GM12878 (cell line): Measurements from ENCODE around the gene UNC13A. TPM values are rescaled to one million over a fixed set of nuclear protein-coding genes. Genes with fewer than 3 reads are reported as not detected.

Source experiments
- ATAC-seq: fragments of 200-7000 bp; cut with Tn5 transposase; 3 replicates; pipeline ENCODE4 v1.9.1; 2020; ENCODE audit warnings: mild to moderate bottlenecking, moderate library complexity
- BruUV-seq: library from RNA; stranded (reverse); fragments of 400-500 nt; replicated peaks from 2 replicates; lab custom pipeline; 2021; lab: Mats Ljungman, UMichigan
- CTCF ChIA-PET: fragments of 300-600 bp; sonication (Branson Sonifier 250); formaldehyde crosslinking; extraction: SDS; loops from one replicate; lab custom pipeline; 2021; ENCODE audit warnings: inconsistent platforms; lab: Yijun Ruan, JAX
- POLR2A ChIA-PET: fragments of 350-600 bp; formaldehyde crosslinking; extraction: SDS; loops from one replicate; lab custom pipeline; 2021; ENCODE audit warnings: inconsistent platforms; lab: Charles Lee
- RAD21 ChIA-PET: fragments of 300-600 bp; sonication (Branson Sonifier 250); formaldehyde crosslinking; loops from one replicate; lab custom pipeline; 2023; ENCODE audit warnings: antibody characterized with exemption; ENCODE audit not compliant: unreplicated experiment; lab: Charles Lee
- SMC1A ChIA-PET: fragments of 300-600 bp; sonication (Branson Sonifier 250); formaldehyde crosslinking; loops from one replicate; lab custom pipeline; 2023; ENCODE audit not compliant: unreplicated experiment, uncharacterized antibody; lab: Charles Lee
- DNase-seq: peaks from one replicate; pipeline ENCODE4 v3.0.0-alpha.2; 2011; ENCODE audit warnings: low read depth, low spot score
- FAIRE-seq: peaks from 3 replicates; lab custom pipeline; 2011; peaks lifted over from hg19 to GRCh38; lab: Jason Lieb, UNC
- H2AFZ ChIP-seq: 2 replicates; pipeline ENCODE4 v1.6.0; 2011; ENCODE audit warnings: low read depth, low read length, control low read depth; ENCODE audit not compliant: control insufficient read depth
- H3K27ac ChIP-seq: 2 replicates; pipeline ENCODE4 v1.5.1; 2011; ENCODE audit warnings: control low read depth; ENCODE audit not compliant: control insufficient read depth, insufficient read depth
- H3K27me3 ChIP-seq, 2 experiments: replicated peaks in 1 of 2; 2 replicates each; pipeline versions ENCODE4 v1.6.0 to v1.6.1; 2011; ENCODE audit warnings: low read length in 1 of 2; ENCODE audit not compliant: control insufficient read depth in 2 of 2, insufficient read depth in 2 of 2
- H3K36me3 ChIP-seq, 2 experiments: 2 replicates each; pipeline ENCODE4 v1.5.1; 2011; ENCODE audit warnings: low read length in 1 of 2; ENCODE audit not compliant: control insufficient read depth in 2 of 2, insufficient read depth in 2 of 2
- H3K4me1 ChIP-seq: 2 replicates; pipeline ENCODE4 v1.6.1; 2011; ENCODE audit warnings: mild to moderate bottlenecking, low read length, moderate library complexity, mixed read lengths; ENCODE audit not compliant: control insufficient read depth, insufficient read depth
- H3K4me2 ChIP-seq: 2 replicates; pipeline ENCODE4 v1.6.0; 2011; ENCODE audit warnings: control low read depth; ENCODE audit not compliant: control insufficient read depth, insufficient read depth
- H3K4me3 ChIP-seq: fragments of 200-600 bp; sonication (generic); 2 replicates; pipeline ENCODE4 v1.5.1; 2016
- H3K79me2 ChIP-seq: 2 replicates; pipeline ENCODE4 v1.6.0; 2011; ENCODE audit warnings: low read length; ENCODE audit not compliant: control insufficient read depth, insufficient read depth
- H3K9ac ChIP-seq: 2 replicates; pipeline ENCODE4 v1.8.0; 2011; ENCODE audit warnings: low read length, control low read depth, mixed read lengths; ENCODE audit not compliant: control insufficient read depth, insufficient read depth
- H3K9me3 ChIP-seq: replicated peaks from 3 replicates; pipeline ENCODE4 v1.5.1; 2011; ENCODE audit warnings: mild to moderate bottlenecking, low read length; ENCODE audit not compliant: control insufficient read depth, insufficient read depth
- H4K20me1 ChIP-seq: 2 replicates; pipeline ENCODE4 v1.6.0; 2011; ENCODE audit not compliant: control insufficient read depth, insufficient read depth
- BACH1 ChIP-seq: fragments of 450-650 bp; IDR thresholded peaks from 2 replicates; pipeline ENCODE4 v1.6.1; 2017; ENCODE audit warnings: mild to moderate bottlenecking, borderline replicate concordance
- BMI1 ChIP-seq: fragments of 450-650 bp; IDR thresholded peaks from 2 replicates; pipeline ENCODE4 v1.6.1; 2016; ENCODE audit warnings: mild to moderate bottlenecking, moderate library complexity, borderline replicate concordance
- CREB1 ChIP-seq: IDR thresholded peaks from 2 replicates; pipeline ENCODE4 v1.6.1; 2012; ENCODE audit warnings: low read depth, mild to moderate bottlenecking, inconsistent platforms
- EED ChIP-seq: sonication (generic); IDR thresholded peaks from 2 replicates; pipeline ENCODE4 v1.6.1; 2016; ENCODE audit warnings: antibody characterized with exemption, low read depth
- IRF4 ChIP-seq: IDR thresholded peaks from 2 replicates; pipeline ENCODE4 v1.6.1; 2011; ENCODE audit warnings: low read depth, low read length
- LARP7 ChIP-seq: fragments of 450-650 bp; IDR thresholded peaks from 2 replicates; pipeline ENCODE4 v1.6.1; 2017; ENCODE audit warnings: mild to moderate bottlenecking
- NFIC ChIP-seq: IDR thresholded peaks from 2 replicates; pipeline ENCODE4 v1.6.1; 2012; ENCODE audit warnings: low read depth, mild to moderate bottlenecking, inconsistent platforms, low read length, moderate library complexity
- NFYA ChIP-seq: IDR thresholded peaks from 2 replicates; pipeline ENCODE4 v1.6.1; 2011; ENCODE audit warnings: low read depth, mild to moderate bottlenecking, low read length, improper control_type of control experiment, borderline replicate concordance
- POLR2A ChIP-seq: IDR thresholded peaks from 2 replicates; pipeline ENCODE4 v1.6.1; 2011; ENCODE audit warnings: low read depth, mild to moderate bottlenecking, low read length
- RAD21 ChIP-seq: IDR thresholded peaks from 2 replicates; pipeline ENCODE4 v1.6.1; 2011; ENCODE audit warnings: mild to moderate bottlenecking, low read depth, low read length, moderate library complexity; ENCODE audit not compliant: insufficient read depth
- SIX5 ChIP-seq: IDR thresholded peaks from 2 replicates; pipeline ENCODE4 v1.6.1; 2011; ENCODE audit warnings: mild to moderate bottlenecking, low read depth, low read length, moderate library complexity; ENCODE audit not compliant: severe bottlenecking
- SPI1 ChIP-seq: IDR thresholded peaks from 2 replicates; pipeline ENCODE4 v1.6.1; 2011; ENCODE audit warnings: low read depth, mild to moderate bottlenecking, low read length, moderate library complexity, borderline replicate concordance; ENCODE audit not compliant: insufficient read depth
- SREBF1 ChIP-seq: IDR thresholded peaks from 2 replicates; pipeline ENCODE4 v1.6.1; 2012; ENCODE audit warnings: mild to moderate bottlenecking, low read length
- TCF7 ChIP-seq: IDR thresholded peaks from 2 replicates; pipeline ENCODE4 v1.6.1; 2014; ENCODE audit warnings: antibody characterized with exemption, borderline replicate concordance
- YY1 ChIP-seq: IDR thresholded peaks from 2 replicates; pipeline ENCODE4 v1.6.1; 2011; ENCODE audit warnings: low read depth, mild to moderate bottlenecking, low read length
- ZNF217 ChIP-seq: fragments of 450-650 bp; IDR thresholded peaks from 2 replicates; pipeline ENCODE4 v1.6.1; 2017; ENCODE audit warnings: antibody characterized with exemption, mild to moderate bottlenecking
- WGBS: methylation state at CpG from one replicate; pipeline ENCODE4 v1.1.6; 2016; ENCODE audit warnings: low lambda C conversion rate; ENCODE audit not compliant: insufficient replicate concordance, insufficient coverage; ENCODE audit errors: missing lambda C conversion rate; 5-methylcytosine and 5-hydroxymethylcytosine counted together
- in situ Hi-C: fragments of 300-500 bp; cut with MboI; formaldehyde crosslinking; loops from 9 replicates; pipeline ENCODE4 v1.14.3; 2018; ENCODE audit warnings: mixed read lengths
- intact Hi-C: fragments of 100-400 bp; cut with micrococcal nuclease; formaldehyde crosslinking; loops from one replicate; pipeline ENCODE4 v1.14.2; 2022; ENCODE audit not compliant: unreplicated experiment
- polyA plus RNA-seq, 11 experiments: library from polyadenylated mRNA; depleted of rRNA in 4 of 11; unstranded in 6 of 11; stranded (reverse) in 5 of 11; fragments of >200 nt; fragmentation: Nextera tagmentation in 4 of 11; fragmentation: Illumina TruSeq in 1 of 11; extraction: Ambion mirVana in 4 of 11; extraction: Trizol in 1 of 11; gene quantifications; 1 replicate in 1 of 11; 2 replicates in 10 of 11; pipeline versions ENCODE4 v1.2.1 to v1.2.3, GENCODE V29; 2011 to 2016; ENCODE audit warnings: inconsistent platforms in 2 of 11, missing spikeins in 2 of 11, low read depth in 1 of 11
- total RNA-seq, 4 experiments: library from RNA; depleted of rRNA in 3 of 4; stranded (reverse); fragments of >200 nt in 3 of 4; fragmentation: Illumina TruSeq in 1 of 4; extraction: Trizol in 1 of 4; gene quantifications; 2 replicates each; pipeline versions ENCODE4 v1.2.1 to v1.2.3, GENCODE V29; 2013 to 2021
- TF ChIP-seq, protein P1 (sequence below): fragments of 450-650 bp; formaldehyde crosslinking; IDR thresholded peaks from 2 replicates; pipeline ENCODE4 v1.4.0; 2020; ENCODE audit warnings: mild to moderate bottlenecking, moderate library complexity
- TF ChIP-seq, protein P2 (sequence below): IDR thresholded peaks from 2 replicates; pipeline ENCODE4 v1.6.1; 2012; ENCODE audit warnings: low read depth, low read length, improper control_type of control experiment
- TF ChIP-seq, protein P3 (sequence below): fragments of 450-650 bp; IDR thresholded peaks from 2 replicates; pipeline ENCODE4 v1.6.1; 2016; ENCODE audit warnings: mild to moderate bottlenecking

UNC13A gene
- total and polyA plus RNA-seq, 10 of the 15 experiments (the other 5 are each of a cell fraction or from before 2014, with no cell fraction given) = under 0.01 to 0.23 (median 0.13) TPM; not detected in 1

DNA sequence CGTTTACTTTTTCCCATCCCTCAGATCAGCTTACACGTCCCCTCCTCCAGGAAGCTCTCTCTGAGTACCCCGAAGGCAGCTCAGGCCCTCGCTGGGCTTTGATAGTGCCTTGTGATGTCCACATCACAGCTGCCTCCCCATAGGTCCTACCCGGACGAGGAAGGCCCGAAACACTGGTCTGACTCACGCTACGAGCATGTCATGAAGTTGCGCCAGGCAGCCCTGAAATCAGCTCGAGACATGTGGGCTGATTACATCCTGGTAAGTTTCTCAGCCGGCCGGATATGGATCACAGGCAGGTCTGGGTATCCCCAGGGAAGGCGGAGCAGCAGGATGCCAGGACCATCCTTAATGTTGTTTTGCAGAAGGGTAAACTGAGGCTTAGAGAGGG lies 128.0 kb downstream of the UNC13A start (continued):
- TF ChIP-seq POLR2A = no peak
- no peak for TF ChIP-seq NFIC
- TF ChIP-seq SIX5 = no peak

DNA sequence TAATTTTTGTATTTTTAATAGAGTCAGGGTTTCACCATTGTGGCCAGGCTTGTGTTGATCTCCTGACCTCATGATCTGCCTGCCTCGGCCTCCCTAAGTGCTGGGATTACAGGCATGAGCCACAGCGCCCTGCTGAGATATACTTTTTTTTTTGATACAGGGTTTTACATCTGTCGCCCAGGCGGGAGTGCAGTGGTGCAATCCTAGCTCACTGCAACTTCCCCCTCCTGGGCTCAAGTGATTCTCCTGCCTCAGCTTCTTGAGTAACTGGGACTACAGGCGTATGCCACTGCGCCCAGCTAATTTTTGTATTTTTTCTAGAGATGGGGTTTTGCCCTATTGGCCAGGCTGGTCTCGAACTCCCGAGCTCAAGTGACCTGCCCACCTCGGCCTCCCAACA lies 130.7 kb downstream of the UNC13A start:
- H2AFZ ChIP-seq = no peak overlapping the region
- no peak overlapping the region for H3K4me3 ChIP-seq
- FAIRE-seq (no peak), DNase-seq (no peak), ATAC-seq (no peak)
- 93% methylated on average over 9 of the region's 9 CpGs for WGBS
- H3K27me3 ChIP-seq = no peaks in the 10 kb centered on the region
- RAD21 ChIA-PET = interaction anchor here (0.8 kb wide), 1 partner anchor 116 kb away, joined by 3 read pairs; no protein-coding TSS in a partner anchor
- intact Hi-C loops (loop anchor here (5.0 kb wide), 1 partner anchor 45 kb away; the partner anchor contains the start of gene PGLS), in situ Hi-C loops (no loop called here)
- H3K79me2 ChIP-seq = peaks cover 16% of the 10 kb centered on the region
- H3K9ac ChIP-seq = no peak overlapping the region
- SMC1A ChIA-PET = interaction anchor here (0.6 to 1.8 kb wide), 4 partner anchors 16 to 541 kb away, joined by 3 to 6 read pairs (median 4); no protein-coding TSS in a partner anchor
- 0 out of 2 replicates have a peak, but pooled peaks cover 4% of the 10 kb centered on the region for H3K4me1 ChIP-seq
- no peaks in the 10 kb centered on the region for H4K20me1 ChIP-seq
- H3K27ac ChIP-seq = no peak overlapping the region
- no TSS peak for BruUV-seq
- H3K36me3 ChIP-seq = peaks cover 6 to 7% of the 10 kb centered on the region in 2 experiments; a peak in 3 of 4 replicates
- H3K4me2 ChIP-seq = no peak overlapping the region
- POLR2A ChIA-PET = interaction anchor here (1.2 to 2.0 kb wide), 2 partner anchors 34 to 46 kb away, joined by 4 to 5 read pairs; partner anchors contain the start of gene PGLS
- no peaks in the 10 kb centered on the region for H3K9me3 ChIP-seq
- CTCF ChIA-PET = interaction anchor here (0.6 to 3.5 kb wide), 8 partner anchors 10 to 397 kb away, joined by 3 to 21 read pairs (median 5); partner anchors contain the start of gene PGLS
- TF ChIP-seq RAD21 = no peak
- no peak for TF ChIP-seq IRF4
- no peak for TF ChIP-seq LARP7
- no peak for TF ChIP-seq YY1
- TF ChIP-seq CREB1 = no peak
- TF ChIP-seq TCF7 = no peak
- TF ChIP-seq ZNF217 = no peak
- TF ChIP-seq, protein P1, sequence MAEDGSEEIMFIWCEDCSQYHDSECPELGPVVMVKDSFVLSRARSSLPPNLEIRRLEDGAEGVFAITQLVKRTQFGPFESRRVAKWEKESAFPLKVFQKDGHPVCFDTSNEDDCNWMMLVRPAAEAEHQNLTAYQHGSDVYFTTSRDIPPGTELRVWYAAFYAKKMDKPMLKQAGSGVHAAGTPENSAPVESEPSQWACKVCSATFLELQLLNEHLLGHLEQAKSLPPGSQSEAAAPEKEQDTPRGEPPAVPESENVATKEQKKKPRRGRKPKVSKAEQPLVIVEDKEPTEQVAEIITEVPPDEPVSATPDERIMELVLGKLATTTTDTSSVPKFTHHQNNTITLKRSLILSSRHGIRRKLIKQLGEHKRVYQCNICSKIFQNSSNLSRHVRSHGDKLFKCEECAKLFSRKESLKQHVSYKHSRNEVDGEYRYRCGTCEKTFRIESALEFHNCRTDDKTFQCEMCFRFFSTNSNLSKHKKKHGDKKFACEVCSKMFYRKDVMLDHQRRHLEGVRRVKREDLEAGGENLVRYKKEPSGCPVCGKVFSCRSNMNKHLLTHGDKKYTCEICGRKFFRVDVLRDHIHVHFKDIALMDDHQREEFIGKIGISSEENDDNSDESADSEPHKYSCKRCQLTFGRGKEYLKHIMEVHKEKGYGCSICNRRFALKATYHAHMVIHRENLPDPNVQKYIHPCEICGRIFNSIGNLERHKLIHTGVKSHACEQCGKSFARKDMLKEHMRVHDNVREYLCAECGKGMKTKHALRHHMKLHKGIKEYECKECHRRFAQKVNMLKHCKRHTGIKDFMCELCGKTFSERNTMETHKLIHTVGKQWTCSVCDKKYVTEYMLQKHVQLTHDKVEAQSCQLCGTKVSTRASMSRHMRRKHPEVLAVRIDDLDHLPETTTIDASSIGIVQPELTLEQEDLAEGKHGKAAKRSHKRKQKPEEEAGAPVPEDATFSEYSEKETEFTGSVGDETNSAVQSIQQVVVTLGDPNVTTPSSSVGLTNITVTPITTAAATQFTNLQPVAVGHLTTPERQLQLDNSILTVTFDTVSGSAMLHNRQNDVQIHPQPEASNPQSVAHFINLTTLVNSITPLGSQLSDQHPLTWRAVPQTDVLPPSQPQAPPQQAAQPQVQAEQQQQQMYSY (CRISPR knock-in tag) = no peak
- TF ChIP-seq BMI1 = no peak
- TF ChIP-seq, protein P2, sequence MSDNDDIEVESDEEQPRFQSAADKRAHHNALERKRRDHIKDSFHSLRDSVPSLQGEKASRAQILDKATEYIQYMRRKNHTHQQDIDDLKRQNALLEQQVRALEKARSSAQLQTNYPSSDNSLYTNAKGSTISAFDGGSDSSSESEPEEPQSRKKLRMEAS = no peak
- TF ChIP-seq BACH1 = no peak
- TF ChIP-seq, protein P3, sequence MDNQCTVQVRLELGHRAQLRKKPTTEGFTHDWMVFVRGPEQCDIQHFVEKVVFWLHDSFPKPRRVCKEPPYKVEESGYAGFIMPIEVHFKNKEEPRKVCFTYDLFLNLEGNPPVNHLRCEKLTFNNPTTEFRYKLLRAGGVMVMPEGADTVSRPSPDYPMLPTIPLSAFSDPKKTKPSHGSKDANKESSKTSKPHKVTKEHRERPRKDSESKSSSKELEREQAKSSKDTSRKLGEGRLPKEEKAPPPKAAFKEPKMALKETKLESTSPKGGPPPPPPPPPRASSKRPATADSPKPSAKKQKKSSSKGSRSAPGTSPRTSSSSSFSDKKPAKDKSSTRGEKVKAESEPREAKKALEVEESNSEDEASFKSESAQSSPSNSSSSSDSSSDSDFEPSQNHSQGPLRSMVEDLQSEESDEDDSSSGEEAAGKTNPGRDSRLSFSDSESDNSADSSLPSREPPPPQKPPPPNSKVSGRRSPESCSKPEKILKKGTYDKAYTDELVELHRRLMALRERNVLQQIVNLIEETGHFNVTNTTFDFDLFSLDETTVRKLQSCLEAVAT = no peak
- TF ChIP-seq SPI1 = no peak
- no peak for TF ChIP-seq NFYA
- TF ChIP-seq SREBF1 = no peak
- no peak for TF ChIP-seq EED
